Measurements from ENCODE around the gene PHLDA2.
A peak's percentile ranks its signal among the peaks of the same experiment; 100 is the strongest.
"Not testable (repeated sequence)": the region's sequence is repeated elsewhere in the genome, so short reads cannot be mapped to it uniquely, and the experiment has no call there.

The PHLDA2 gene

DNA sequence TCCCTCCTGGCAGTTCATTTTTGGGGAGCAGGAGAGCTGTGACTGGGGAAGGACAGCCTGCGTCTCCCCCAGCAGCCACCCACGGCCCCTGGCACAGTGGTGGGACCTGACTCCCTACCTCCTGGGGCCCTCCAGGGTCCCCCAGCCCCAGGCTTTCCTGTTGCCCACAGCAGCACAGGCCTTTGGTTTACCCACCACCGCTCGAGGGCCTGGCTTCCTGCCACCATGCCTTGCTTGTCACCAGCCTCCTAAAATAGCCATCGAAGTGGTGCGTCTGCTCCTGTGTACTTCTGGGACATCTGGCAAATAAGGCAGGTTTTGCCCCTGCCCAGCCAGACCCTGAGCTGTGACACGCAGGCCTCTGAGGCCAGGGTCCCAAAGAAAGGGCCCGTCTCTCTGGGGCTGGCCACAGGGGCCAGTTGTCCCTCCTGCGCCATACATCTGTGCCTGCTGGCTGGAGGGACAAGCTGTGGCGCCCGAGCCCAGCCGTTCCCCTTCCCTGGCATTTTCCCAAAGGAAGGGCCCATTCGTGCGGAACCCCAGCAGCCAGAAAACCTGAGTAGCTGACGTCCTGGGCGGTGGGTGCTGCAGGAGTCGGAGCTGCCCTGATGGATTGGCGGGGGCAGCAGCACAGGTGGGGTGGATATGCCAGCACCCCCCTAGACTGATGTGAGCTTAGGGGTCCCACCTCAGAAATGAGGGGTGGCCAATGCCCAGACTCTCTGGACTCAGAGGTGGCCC is 14.6 kb downstream of the PHLDA2 start:
- no peak for DNase-seq

DNA sequence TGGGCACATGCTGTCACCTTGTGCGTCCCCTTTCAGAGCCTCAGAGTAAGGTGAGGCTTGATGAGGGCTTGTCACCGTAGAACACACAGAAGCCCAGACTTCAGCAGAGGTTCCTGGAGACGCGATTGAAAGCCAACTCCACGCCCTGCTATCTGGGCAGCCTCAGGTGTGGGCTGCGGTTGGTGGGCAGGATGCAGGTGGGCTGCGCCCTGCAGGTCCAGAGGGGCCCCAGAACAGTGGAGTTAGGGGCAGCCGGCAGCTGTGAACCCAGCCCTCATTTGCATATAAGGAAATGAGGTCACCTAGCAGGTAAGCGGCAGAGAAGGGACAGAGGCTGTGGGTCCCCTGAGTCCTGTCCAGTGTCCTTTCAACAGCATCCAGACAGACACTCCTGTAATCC is 15.4 kb downstream of the PHLDA2 start:
- no peak for DNase-seq

DNA sequence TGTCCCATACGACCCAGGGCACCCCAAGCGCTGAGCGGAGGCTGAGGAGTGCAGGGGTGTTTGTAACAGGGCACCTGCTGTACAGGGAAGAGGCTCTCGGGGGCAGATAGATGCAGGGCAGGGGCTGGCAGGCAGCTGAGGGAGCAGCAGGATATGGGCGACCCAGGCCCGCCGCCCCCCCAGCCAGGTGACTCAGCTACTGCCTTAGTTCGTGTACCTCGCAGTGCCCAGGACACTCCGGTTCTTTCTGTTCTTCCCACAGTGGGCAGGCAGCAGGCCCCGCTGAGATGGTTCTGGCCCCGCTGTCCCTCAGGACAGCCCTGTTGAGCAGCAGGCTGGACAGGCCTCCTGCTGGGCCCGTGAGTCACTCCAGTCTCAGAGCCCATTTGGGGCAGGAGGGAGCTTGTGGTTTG is 16.2 kb downstream of the PHLDA2 start:
- no peak for DNase-seq

DNA sequence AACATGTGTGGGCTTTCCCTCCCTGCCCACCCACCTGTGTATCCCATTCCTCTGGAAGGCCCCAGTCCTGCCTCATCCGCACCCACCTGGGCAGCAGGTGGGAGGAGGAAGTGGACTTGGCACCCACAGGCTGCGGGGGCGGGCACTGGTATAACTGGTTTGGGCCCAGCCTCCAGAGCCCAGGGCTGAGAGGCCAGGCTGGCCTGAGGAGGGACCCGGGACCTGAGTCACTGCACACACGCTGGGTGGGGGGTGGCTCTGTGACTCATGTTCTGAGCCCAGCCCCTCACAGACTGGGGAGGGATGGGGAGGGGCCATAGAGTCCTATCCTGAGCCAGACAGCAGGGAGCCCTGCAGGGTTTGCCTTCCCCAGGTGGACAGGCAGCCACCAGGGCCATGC is 16.7 kb downstream of the PHLDA2 start:
- no peak for DNase-seq

DNA sequence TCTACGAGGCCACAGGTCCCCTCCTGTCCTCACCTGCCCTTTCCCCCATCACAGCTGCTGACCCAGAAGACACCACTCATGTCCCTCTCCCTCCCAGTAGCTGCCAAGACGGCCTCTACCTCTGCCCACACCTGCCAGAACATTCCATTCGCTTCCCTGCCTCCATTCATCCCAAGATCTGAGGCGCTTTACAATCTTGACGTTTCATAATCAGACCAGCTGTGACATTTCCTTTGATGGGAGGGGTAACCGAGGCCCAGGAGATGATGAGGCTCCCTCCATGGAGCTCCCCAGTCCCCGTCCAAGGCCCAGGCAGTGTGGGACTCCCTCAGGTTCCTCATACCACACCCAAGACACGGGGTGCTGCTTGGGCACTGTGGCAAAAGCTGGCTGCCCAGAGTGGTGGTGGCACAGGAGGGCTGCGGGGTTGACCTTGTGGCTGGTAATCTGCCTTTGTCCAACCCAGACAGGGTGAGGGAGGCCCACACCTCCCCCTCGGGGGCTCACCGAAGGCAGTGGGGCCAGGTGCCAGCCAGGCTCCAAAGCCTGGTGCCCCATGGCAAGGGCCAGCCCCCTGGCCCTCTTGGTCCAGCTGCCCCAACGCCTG is 17.3 kb downstream of the PHLDA2 start:
- no peak for DNase-seq

DNA sequence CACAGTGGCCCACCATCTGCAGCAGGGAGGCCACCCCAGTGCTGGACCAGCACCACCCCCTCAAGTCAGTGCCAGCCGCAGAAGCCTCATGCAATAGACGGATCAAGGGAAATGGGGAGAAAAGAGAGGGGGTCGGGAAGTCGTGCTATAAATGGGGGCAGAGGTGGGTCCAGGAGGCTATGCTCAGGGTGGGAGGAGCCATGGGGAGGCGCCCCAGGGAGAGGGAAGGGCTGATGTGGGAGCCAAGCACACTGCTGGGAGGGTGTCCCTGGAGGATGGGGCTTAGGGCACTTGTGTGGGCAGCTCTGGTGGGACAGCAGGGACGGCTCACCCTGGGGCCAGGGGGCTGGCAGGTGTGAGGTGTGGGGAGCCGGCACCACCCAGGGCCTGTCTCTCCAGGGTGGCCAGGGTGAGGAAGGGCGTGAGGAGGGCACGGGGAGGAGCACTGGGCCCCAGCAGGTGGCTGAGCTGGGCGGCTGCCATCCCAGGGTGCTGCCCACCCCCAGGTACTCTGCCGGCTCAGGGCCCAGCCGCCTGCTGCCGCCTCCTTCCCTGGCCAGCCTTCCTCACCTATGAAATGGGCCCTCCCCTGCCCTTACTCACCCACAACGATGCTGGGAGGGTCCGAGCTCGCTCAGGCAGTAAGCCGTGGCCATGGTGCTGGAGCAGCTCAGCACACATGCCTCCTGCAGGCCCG is 18.0 kb downstream of the PHLDA2 start:
- no peak for DNase-seq

DNA sequence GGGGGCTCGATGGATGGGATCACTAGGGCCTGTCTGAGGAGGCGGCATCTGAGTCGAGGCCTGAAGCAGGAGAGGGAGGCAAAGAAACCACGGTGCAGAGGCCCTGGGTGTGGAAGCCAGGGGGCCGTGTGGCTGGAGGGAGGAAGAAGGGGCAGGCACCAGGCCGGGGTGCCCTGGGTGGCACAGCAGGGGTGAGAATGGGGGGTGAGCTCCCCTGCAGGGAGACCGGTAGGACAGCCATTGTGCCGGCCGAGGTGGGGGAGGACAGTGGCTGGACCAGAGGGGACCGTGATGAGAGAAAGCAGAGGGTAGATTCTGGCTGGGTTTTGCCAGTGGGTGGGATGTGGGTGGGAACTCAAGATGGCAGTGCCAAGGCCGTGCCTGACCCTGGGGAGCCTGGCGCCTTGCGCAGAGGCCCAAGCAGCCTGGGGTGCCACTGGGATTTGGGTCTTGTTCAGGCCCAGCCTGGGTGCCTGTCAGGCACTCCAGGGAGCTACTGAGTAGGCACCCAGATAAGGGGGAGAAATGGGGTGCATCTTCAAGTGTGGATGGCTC is 18.7 kb downstream of the PHLDA2 start:
- DNase-seq, result no peak

DNA sequence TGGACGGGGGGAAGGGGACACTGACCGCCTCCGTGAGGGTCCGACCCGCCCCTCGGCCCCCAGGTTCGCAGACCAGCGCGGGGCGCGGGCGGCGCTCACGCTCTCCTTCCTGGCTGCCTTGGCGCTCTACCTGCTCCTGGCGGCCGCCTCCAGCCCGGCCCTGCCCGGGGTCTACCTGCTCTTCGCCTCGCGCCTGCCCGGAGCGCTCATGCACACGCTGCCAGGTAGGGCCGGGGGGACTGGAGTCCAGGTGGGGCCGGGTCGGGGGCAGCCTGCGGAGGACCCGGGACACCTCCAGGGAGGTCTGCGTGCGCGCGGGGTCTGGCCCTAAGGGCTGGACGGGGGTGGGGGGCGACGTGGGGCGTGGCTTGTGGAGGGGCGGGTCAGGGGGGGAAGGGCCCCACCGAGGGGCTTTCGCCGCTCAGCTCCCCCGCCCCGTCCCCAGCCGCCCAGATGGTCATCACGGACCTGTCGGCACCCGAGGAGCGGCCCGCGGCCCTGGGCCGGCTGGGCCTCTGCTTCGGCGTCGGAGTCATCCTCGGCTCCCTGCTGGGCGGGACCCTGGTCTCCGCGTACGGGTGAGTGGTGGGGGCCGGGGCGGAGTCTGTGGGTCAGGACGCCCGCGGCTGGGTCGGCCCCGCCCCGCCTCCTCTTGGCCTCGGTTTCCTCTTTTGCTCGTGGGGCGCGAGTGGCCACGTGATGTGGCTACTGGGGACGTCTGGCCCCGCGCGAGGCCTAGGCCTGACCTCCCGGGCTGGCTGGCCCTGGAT is 19.9 kb downstream of the PHLDA2 start:
- DNase-seq, result no peak

DNA sequence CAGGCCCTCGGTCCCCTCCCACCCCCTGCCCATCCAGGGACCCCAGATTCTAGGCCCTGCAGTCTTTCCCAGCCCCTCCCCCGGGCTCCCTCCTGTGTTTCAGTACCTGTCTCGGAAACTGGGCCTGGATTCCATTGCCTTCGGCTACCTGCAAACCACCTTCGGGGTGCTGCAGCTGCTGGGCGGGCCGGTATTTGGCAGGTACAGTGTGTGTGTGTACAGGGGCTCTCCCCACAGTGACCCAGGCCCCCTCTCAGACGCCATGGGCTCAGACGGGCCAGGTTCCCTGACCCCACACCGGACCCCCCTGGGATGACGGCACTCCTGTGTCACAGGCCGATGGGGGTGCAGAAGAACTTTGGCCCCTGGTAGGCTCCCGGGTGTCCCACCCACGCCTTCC is 21.1 kb downstream of the PHLDA2 start:
- DNase-seq, result no peak

DNA sequence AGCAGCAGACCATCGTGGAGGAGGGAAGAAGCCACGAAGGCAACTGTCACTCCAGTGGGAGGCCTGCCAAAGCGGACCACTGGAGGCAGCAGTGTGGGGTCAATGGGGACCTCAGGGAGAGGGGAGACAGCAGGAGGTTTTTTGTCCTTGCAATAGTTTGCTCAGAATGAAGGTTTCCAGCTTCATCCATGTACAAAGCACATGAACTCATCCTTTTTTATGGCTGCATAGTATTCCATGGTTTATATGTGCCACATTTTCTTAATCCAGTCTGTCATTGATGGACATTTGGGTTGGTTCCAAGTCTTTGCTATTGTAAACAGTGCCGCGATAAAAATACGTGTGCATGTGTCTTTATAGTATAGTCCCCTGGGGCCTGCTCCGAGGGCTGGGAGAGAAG is 23.9 kb downstream of the PHLDA2 start:
- not testable (repeated sequence) for DNase-seq

DNA sequence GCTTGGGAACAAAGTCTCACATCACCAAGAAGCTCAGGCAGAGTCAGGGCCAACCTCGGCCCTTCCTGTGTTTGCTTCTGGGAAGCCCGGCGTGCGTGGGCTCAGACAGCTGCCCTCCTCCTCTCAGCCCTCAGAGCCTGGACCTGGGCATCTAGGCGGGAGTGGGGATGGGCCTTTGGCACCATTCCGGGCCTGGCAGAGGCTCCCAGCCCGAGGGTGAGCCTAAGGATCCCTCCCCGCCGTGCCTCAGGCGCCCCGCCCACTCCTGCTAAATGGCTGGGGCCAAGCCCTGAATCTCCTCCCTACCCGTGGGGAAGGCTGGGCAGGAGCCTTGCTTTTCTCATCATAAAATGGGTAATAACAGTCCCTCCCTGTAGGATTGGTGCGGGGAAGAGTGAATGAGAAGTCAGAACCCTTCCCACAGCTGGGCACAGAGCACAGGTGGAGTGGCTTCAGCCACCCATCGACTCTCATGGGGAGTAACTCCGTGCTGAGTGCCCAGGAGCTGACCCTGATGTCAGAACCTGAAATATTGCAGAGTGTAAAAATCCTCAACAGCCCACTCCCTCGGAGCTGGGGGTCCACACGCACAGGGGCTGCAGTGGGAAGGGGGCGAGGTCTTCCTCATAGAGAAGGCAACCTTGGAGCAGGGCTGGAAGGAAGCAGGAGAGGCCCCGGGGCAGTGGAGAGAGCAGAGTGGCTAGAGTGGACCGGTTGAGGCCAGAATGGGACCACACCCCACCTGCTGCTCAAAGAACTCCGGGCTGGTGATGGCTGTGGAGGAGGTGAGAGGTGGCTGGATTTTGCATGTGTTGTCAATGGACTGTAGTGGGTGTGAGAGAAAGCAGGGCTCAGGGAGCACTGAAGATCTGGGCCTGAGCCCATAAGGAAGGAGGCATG is 24.8 kb downstream of the PHLDA2 start:
- no peak for DNase-seq

DNA sequence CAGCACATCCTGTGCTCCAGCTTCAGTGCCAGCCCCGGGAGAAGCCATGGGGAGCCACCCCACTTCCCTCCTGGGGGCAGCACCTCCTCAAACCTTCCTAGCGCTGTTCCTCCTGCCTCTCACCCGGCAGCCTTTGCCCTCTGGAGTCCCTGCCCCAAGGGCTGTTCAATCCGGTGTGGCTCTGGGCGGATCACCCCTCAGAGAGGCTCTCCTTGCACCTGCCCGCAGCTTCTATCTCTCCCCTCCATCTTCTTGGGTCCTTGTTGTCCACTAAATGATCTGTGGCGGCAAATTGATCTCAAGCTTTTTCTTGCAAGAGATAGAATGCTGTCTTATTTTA is 25.6 kb downstream of the PHLDA2 start:
- no peak for DNase-seq

DNA sequence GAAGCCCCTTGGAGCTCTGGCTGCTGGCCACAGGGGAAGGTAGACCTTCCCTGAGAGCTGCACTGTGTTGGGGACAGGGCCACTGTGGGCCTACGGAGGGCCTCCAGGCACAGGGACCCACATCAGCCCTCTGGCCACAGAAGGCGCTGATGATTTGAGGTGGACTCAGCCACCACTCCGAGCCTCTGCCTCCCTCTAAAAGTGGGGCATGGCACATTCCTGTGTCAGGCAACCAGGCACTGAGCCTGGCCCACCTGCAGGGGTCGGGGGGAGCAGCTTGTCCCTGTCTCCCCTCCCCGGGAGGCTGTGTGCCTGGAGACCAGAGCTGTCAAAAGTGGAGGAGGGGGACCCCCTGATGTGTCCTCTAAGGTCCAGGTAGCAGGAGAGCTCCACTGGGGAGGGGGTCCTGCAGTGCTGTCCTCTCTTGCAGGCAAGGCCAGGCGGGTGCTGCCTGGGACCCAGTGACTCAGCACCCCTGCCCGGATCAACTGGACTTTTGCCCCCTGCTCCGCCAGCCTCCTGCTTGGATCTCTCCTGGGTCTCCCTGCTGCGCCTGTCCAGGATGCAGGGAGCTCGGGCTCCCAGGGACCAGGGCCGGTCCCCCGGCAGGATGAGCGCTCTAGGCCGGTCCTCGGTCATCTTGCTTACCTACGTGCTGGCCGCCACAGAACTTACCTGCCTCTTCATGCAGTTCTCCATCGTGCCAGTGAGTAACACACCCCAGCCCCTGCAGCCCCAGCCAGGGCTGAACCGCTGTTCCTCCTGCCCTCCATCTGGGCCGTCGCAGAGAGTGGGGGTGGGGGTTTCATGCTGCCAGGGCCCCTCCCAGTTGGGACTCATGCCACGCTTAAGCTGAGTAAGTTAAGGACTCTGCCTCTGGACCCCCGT is 26.2 kb downstream of the PHLDA2 start:
- DNase-seq, result no peak

DNA sequence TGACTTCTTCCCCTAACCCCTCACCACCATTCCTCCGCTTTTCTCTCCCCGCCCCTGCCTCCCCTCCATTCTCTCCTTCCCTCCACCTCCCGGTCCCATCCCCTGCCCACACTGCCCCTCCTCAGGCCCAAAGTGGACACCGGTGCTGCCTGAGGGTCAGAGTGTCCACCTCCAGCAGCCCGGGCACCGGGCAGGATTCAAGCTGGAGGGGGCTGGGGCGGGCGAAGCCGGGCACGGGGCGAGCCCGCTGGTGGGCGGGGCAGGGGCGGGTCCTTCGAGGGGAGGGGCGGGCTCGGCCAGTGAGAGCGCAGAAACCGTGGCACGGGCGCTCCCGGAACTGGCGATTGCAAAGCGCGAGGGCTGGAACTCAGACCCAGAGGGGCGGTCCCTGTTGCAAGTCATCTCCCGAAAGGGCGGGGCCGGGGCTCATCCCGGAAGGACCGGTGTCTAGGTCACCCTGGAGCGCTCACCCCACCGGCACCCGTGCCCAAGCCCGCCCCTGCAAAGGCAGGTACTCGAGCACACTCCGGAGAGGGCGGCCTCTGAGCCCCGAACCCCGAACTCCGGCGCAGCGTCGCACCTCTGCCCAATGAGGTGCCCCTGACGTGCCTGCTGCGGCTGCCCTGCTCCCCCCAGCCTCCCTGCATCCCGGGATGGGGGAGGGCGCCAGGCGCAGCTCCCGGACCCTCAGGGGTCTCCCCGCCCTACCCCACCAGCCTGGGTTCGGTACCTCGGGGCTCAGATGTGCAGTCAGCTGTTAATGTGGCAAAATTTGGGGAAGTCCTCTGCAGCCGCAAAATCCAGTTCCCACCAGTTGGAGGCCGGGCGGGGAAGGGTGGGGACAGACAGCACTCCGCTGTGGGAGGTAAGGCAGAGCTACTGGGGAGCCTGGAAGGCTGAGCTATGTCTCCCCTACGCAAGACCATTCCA is 27.1 kb downstream of the PHLDA2 start:
- peak; percentile 95 to 99 (median 98) for DNase-seq

DNA sequence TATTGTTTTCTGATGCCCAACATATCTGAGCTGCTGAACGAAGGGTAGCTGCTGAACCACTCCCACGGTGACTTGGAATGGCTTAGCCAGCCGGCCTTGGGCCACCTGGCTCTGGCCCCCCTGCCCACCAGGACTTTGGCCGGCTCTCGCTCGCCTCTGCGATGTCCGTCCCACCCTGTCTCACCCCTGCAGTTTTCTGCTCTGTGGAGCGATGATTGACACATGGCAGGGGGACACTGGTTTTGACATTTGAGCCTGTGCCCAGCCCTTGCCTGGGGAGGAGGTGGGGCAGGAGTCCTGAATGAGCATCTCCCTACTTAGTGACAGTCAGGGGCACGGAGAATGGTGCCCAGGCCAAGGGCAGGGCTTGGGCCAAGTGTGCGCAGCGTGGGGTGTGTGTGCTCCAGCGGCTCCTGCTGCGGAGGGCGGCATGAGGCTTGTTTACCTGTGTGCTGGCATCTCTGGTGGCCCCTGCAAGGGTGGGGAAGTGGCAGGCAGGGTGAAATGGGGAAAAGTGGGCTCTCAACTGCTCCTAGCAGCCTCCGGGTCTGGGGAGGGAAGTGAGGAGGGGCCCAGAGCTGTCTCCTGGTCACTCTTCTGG is 27.9 kb downstream of the PHLDA2 start:
- no peak for DNase-seq

DNA sequence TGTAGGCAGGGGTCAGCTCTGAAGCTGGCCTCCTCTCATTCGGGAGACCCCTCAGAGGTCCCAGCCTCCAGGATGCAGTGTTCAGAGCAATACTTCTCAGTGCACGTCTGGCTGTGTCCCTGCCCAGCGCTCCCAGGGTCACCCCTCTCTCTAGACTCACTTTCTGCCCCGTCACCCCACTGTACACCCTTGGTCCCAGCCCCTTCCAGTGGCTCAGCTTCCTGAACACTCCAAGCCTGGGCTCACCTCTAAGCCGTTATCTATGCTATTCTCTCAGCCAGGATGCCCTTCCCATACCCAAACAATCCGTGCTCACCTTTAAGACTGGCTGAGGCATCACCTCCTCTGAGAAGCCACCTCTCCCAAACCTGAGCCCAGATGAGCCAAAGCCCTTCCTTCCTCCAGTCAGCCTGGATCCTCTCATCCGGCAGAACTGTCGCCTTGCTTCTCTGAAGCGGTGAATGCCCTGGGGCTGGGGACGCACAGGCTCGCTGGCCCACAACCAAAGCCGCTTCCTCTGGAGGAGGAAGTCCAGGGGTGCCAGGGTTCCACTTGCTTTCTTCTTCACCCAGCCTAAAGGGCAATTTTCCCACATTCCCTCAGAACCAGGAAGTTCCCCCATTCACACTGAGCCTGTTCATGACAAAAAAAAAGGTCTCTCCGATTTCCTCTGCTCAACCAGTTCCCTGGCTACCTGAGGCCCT is 30.0 kb downstream of the PHLDA2 start:
- peak; percentile 78 to 88 (median 86) for DNase-seq

DNA sequence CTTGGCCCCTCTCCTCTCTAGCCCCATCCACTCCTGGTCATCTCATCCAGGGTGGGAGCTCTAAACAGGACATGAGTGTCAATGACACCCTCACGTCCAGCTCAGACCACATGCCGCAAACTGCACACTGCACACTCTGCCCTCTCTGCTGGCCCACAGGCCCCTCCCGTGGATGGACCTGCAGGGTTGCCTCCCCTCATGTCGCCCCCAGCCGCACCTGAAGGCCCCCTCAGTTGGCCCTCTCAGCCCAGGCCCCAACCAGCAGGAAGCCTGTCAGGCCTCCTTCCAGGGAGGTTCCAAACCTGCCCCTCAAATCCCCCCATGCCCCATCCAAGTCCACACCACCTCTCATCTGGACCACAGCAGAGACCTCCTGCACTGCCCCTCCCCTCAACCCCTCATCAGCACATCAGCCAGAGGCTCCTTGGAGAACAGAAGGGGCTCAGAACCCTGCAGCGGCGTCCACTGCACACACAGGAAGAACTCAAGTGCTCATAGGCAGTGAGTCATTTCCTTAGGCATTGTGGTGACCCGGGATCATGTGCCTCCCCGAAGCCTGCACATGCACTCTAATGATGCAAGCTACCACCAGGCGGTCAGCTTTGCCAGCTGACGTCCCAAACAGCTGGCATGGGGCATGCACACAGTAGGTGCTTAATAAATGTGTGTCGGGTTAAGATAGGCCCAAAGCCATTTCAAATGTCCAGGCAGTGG is 30.7 kb downstream of the PHLDA2 start:
- peak; percentile 89 to 95 (median 94) for DNase-seq

DNA sequence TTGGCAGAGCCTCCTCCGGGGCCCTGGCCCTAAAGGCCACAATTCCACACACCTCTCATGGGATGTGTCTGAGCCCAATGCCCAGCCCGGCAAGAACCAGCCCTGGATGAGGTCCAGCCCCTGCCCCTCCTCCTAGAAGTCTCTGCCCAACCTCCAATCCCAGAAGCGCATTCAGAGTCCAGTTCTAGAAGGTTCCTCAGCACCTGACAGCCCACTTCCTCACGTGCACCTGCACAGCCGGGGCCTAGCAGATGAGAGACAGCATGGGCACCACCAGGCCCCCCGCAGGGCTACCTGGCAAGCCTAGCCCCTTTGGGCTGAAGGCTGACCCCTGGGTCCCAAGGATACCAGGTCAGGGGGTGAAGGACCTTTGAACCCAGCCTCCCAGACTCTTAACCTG is 32.2 kb downstream of the PHLDA2 start:
- no peak for DNase-seq

Data from suppressor macrophage (primary cell).